Loucy (cell line): ENCODE measurements around the gene ADAMTS12.

ENCODE experiments used
- EZH2phosphoT487 ChIP-seq: fragments of 200-600 bp; IDR thresholded peaks from 2 replicates; pipeline ENCODE4 v1.6.1; 2018; ENCODE audit warnings: antibody characterized with exemption, mild to moderate bottlenecking, moderate library complexity, borderline replicate concordance
- TF ChIP-seq, protein P1 (sequence below): fragments of 200-600 bp; sonication (generic); conservative IDR thresholded peaks from 2 replicates; pipeline ENCODE4 v1.5.1; 2014; ENCODE audit warnings: mild to moderate bottlenecking, antibody characterized with exemption, low read length

DNA sequence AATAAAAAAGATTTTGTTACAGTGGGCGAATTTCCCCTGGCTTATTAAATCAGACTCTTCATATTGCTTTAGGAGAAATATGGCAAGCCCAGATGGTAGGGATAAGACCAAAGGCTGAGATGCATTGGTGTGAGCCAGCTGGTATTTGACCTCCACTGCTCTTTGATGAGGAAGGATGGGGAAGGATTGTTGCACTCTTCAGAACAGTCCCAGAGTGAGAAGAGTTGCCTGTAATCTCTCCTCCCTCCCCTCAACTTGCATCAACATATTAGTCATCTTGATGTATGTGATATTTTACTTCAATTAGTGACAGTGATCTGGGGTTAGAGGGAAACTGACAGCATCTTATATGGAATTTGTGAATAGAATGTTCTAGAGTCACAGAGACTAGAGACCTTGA lies 136.6 kb downstream of the ADAMTS12 start:
- TF ChIP-seq, protein P1, sequence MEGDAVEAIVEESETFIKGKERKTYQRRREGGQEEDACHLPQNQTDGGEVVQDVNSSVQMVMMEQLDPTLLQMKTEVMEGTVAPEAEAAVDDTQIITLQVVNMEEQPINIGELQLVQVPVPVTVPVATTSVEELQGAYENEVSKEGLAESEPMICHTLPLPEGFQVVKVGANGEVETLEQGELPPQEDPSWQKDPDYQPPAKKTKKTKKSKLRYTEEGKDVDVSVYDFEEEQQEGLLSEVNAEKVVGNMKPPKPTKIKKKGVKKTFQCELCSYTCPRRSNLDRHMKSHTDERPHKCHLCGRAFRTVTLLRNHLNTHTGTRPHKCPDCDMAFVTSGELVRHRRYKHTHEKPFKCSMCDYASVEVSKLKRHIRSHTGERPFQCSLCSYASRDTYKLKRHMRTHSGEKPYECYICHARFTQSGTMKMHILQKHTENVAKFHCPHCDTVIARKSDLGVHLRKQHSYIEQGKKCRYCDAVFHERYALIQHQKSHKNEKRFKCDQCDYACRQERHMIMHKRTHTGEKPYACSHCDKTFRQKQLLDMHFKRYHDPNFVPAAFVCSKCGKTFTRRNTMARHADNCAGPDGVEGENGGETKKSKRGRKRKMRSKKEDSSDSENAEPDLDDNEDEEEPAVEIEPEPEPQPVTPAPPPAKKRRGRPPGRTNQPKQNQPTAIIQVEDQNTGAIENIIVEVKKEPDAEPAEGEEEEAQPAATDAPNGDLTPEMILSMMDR, result no peak
- TF ChIP-seq EZH2phosphoT487, result no peak
